PFSK-1 (cell line): ENCODE results near the gene RBM24.

Source experiments
- POLR2AphosphoS5 ChIP-seq: IDR thresholded peaks from 2 replicates; pipeline ENCODE4 v1.6.1; 2012; ENCODE audit warnings: low read depth, mild to moderate bottlenecking, control low read depth, low read length, moderate library complexity
- TAF1 ChIP-seq: IDR thresholded peaks from 2 replicates; pipeline ENCODE4 v1.6.1; 2012; ENCODE audit warnings: low read length, control low read depth, borderline replicate concordance; ENCODE audit not compliant: insufficient read depth
- TF ChIP-seq, protein P1 (sequence below), 2 experiments: IDR thresholded peaks; 2 replicates each; pipeline versions ENCODE4 v1.6.1 to v1.8.0; 2011 to 2012; ENCODE audit warnings: low read depth in 2 of 2, low read length in 2 of 2, control low read depth in 1 of 2, inconsistent platforms in 1 of 2, mild to moderate bottlenecking in 1 of 2, moderate library complexity in 1 of 2; ENCODE audit not compliant: insufficient read depth in 1 of 2

DNA sequence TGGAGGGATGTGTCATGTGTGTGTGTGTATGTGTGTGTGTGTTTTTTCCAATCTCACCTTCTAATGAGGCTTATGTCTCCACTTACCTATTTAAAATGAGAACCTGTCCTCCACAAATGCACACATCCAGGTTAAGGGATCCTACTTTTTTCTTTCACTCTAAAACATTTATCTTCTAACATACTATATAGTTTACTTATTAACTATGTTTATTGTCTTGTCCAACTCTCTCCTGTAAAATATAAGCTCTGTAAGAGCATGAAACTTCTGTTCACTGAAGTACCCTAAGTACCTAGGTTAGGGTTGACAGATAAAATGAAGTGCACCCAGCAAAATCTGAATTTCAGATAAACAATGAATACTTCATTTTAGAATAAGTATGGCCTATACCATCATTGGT, 29.2 kb upstream of the RBM24 start:
- TF ChIP-seq POLR2AphosphoS5 (no peak), TAF1 (no peak)
- TF ChIP-seq, protein P1, sequence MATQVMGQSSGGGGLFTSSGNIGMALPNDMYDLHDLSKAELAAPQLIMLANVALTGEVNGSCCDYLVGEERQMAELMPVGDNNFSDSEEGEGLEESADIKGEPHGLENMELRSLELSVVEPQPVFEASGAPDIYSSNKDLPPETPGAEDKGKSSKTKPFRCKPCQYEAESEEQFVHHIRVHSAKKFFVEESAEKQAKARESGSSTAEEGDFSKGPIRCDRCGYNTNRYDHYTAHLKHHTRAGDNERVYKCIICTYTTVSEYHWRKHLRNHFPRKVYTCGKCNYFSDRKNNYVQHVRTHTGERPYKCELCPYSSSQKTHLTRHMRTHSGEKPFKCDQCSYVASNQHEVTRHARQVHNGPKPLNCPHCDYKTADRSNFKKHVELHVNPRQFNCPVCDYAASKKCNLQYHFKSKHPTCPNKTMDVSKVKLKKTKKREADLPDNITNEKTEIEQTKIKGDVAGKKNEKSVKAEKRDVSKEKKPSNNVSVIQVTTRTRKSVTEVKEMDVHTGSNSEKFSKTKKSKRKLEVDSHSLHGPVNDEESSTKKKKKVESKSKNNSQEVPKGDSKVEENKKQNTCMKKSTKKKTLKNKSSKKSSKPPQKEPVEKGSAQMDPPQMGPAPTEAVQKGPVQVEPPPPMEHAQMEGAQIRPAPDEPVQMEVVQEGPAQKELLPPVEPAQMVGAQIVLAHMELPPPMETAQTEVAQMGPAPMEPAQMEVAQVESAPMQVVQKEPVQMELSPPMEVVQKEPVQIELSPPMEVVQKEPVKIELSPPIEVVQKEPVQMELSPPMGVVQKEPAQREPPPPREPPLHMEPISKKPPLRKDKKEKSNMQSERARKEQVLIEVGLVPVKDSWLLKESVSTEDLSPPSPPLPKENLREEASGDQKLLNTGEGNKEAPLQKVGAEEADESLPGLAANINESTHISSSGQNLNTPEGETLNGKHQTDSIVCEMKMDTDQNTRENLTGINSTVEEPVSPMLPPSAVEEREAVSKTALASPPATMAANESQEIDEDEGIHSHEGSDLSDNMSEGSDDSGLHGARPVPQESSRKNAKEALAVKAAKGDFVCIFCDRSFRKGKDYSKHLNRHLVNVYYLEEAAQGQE (IDR thresholded peaks at IDR 0.05; ENCODE audit: insufficient read depth in 1 of 2, low read depth in 2 of 2, low read length in 2 of 2) = no peak
